BLaER1 (cell line): ENCODE measurements around the gene CNOT3.

Experiments
- H3K27ac ChIP-seq: shearing (Covaris generic); formaldehyde crosslinking; 2 replicates; pipeline ENCODE4 v1.8.1; 2022
- H3K27me3 ChIP-seq: shearing (Covaris generic); formaldehyde crosslinking; 2 replicates; pipeline ENCODE4 v1.8.1; 2022
- H3K36me3 ChIP-seq: shearing (Covaris generic); formaldehyde crosslinking; 2 replicates; pipeline ENCODE4 v1.8.1; 2022
- H3K4me1 ChIP-seq: shearing (Covaris generic); formaldehyde crosslinking; 2 replicates; pipeline ENCODE4 v1.8.1; 2022
- H3K4me2 ChIP-seq: shearing (Covaris generic); formaldehyde crosslinking; 2 replicates; pipeline ENCODE4 v1.8.1; 2022
- H3K4me3 ChIP-seq: shearing (Covaris generic); formaldehyde crosslinking; 2 replicates; pipeline ENCODE4 v1.8.1; 2022
- H3K9ac ChIP-seq: shearing (Covaris generic); formaldehyde crosslinking; 2 replicates; pipeline ENCODE4 v1.8.1; 2022
- H3K9me3 ChIP-seq: shearing (Covaris generic); formaldehyde crosslinking; 2 replicates; pipeline ENCODE4 v1.8.1; 2022
- H4K20me1 ChIP-seq: shearing (Covaris generic); formaldehyde crosslinking; 2 replicates; pipeline ENCODE4 v1.8.1; 2022
- Cebpa-rat ChIP-seq: shearing (Covaris generic); IDR thresholded peaks from 2 replicates; pipeline ENCODE4 v1.8.1; 2022

CNOT3 gene

DNA sequence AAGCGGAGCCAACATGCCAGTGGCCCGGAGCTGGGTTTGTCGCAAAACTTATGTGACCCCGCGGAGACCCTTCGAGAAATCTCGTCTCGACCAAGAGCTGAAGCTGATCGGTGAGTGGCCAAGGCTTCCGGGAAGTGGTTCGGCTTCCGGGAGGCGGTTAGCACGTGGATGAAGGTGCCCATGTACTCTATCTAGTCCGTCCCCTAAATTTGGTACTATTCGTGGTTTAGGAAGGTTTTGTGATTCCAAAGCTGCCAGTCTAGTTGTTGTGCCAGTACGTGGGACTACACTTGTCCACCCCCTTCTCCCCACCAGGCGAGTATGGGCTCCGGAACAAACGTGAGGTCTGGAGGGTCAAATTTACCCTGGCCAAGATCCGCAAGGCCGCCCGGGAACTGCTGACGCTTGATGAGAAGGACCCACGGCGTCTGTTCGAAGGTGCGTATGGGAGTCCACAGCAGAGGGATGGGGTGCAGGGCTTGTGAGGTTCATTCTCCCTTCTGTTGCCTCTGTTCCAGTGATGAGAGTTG lies 63.7 kb downstream of the CNOT3 start:
- Histone ChIP-seq H3K27me3 (no peaks in the 10 kb centered on the region), H3K9ac (peak overlapping the region; percentile 97), H3K27ac (peak overlapping the region; percentile 96), H3K4me1 (peaks cover 56% of the 10 kb centered on the region), H3K36me3 (peaks cover 66% of the 10 kb centered on the region), H3K4me2 (peak overlapping the region; percentile 97), H3K4me3 (peak overlapping the region; percentile 86), H4K20me1 (peaks cover 53% of the 10 kb centered on the region), H3K9me3 (no peaks in the 10 kb centered on the region)
- TF ChIP-seq Cebpa-rat: no peak

- Histone ChIP-seq H3K27ac (peak overlapping the region; percentile 96), H3K36me3 (peaks cover 67% of the 10 kb centered on the region), H3K9ac (peak overlapping the region; percentile 97), H3K27me3 (no peaks in the 10 kb centered on the region), H3K4me2 (peak overlapping the region; percentile 97), H3K9me3 (no peaks in the 10 kb centered on the region), H3K4me1 (peaks cover 63% of the 10 kb centered on the region), H4K20me1 (peaks cover 61% of the 10 kb centered on the region), H3K4me3 (peak overlapping the region; percentile 86)
- TF ChIP-seq Cebpa-rat: no peak
Measured at GRCh38 chr19:54201980-54202379, 64.4 kb downstream of the CNOT3 start.

GRCh38 chr19:54203151-54203611 lies 65.6 kb downstream of the CNOT3 start:
- Histone ChIP-seq H3K4me2 (peak overlapping the region; percentile 97), H3K36me3 (peaks cover 77% of the 10 kb centered on the region), H3K4me1 (peaks cover 75% of the 10 kb centered on the region), H3K27ac (no peak overlapping the region; the same call in 1 of the 2 replicates), H3K27me3 (no peaks in the 10 kb centered on the region), H3K4me3 (peak overlapping the region; percentile 86), H3K9me3 (no peaks in the 10 kb centered on the region), H4K20me1 (peaks cover 73% of the 10 kb centered on the region), H3K9ac (peak overlapping the region; percentile 97)
- TF ChIP-seq Cebpa-rat: no peak

DNA sequence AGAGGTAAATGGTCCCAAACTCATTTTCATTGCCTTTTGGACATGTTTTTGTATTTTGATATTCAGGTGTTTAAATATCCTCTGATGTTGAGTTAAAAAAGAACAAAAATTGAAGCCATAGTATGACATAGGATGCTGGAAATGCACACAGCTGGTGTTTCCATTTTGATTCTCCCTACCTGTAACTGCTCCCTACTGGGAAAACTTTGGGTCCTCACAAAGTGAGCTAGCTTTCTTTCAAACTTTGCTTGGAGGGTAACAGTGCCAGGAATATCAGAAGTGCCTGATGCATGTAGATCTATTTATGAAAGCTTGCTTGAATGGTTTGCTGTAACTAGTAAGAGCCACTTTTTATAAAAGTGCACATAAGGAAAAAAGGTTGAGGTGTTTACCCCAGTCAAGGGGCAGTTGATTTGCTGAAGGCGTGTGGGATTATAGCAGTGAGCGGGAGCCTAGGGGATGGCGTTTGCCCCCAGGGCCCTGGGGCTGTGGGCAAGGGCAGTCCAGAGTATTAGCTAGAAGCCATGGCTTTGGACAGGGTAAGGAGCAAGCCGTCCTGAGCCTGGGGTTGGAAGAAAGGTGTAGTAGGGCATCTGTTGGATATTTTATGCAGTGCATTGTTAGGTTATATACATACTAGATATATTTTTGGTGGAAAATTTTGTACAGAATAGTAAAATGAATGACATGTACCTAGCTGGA lies 67.4 kb downstream of the CNOT3 start:
- H3K4me3 ChIP-seq: no peak overlapping the region

More for the DNA sequence above, 67.4 kb downstream of the CNOT3 start:
- Histone ChIP-seq H3K36me3 (peaks cover 88% of the 10 kb centered on the region), H3K27ac (no peak overlapping the region), H3K4me2 (peak overlapping the region; percentile 97), H4K20me1 (peaks cover 90% of the 10 kb centered on the region), H3K9ac (peak overlapping the region; percentile 58), H3K9me3 (no peaks in the 10 kb centered on the region), H3K4me1 (peaks cover 87% of the 10 kb centered on the region), H3K27me3 (no peaks in the 10 kb centered on the region)
- TF ChIP-seq Cebpa-rat: no peak
